Loucy (cell line): ENCODE data around the gene NECTIN1.

Experiments
- H2AFZ ChIP-seq: fragments of 200-600 bp; sonication (generic); 2 replicates; pipeline ENCODE4 v1.6.0; 2016; ENCODE audit warnings: antibody characterized with exemption, mild to moderate bottlenecking, low read length, moderate library complexity
- H3F3A ChIP-seq: fragments of 200-600 bp; 2 replicates; pipeline ENCODE4 v1.6.0; 2016; ENCODE audit warnings: antibody characterized with exemption, low read depth, mild to moderate bottlenecking
- H3K27me3 ChIP-seq: fragments of 200-600 bp; sonication (generic); 2 replicates; pipeline ENCODE4 v1.6.1; 2014; ENCODE audit warnings: low read length, mild to moderate bottlenecking; ENCODE audit not compliant: insufficient read depth, poor library complexity, severe bottlenecking
- H3K36me3 ChIP-seq: fragments of 200-600 bp; sonication (generic); 2 replicates; pipeline ENCODE4 v1.6.1; 2016; ENCODE audit warnings: low read length; ENCODE audit not compliant: insufficient read depth
- H3K4me1 ChIP-seq: fragments of 200-600 bp; sonication (generic); 2 replicates; pipeline ENCODE4 v1.5.1; 2014; ENCODE audit warnings: low read length, mild to moderate bottlenecking; ENCODE audit not compliant: insufficient read depth, poor library complexity, severe bottlenecking
- H3K4me2 ChIP-seq: fragments of 200-600 bp; sonication (generic); 2 replicates; pipeline ENCODE4 v1.6.0; 2014; ENCODE audit warnings: antibody characterized with exemption, low read length, low read depth, mild to moderate bottlenecking; ENCODE audit not compliant: poor library complexity, severe bottlenecking
- H3K4me3 ChIP-seq: fragments of 200-600 bp; sonication (generic); 2 replicates; pipeline ENCODE4 v1.5.1; 2014; ENCODE audit warnings: low read length, mild to moderate bottlenecking, mixed read lengths; ENCODE audit not compliant: poor library complexity, severe bottlenecking
- H3K79me2 ChIP-seq: fragments of 200-600 bp; sonication (generic); 2 replicates; pipeline ENCODE4 v1.6.1; 2014; ENCODE audit warnings: low read length; ENCODE audit not compliant: insufficient read depth
- H3K9ac ChIP-seq: fragments of 200-600 bp; sonication (generic); 2 replicates; pipeline ENCODE4 v1.6.0; 2014; ENCODE audit warnings: mild to moderate bottlenecking, low read depth, low read length, moderate library complexity; ENCODE audit not compliant: poor library complexity, severe bottlenecking
- H3K9me2 ChIP-seq: fragments of 200-600 bp; sonication (generic); replicated peaks from 2 replicates; pipeline ENCODE4 v1.6.1; 2016; ENCODE audit warnings: low read depth, low read length, mixed read lengths
- H3K9me3 ChIP-seq: fragments of 200-600 bp; sonication (generic); 2 replicates; pipeline ENCODE4 v1.6.1; 2014; ENCODE audit warnings: mild to moderate bottlenecking, antibody characterized with exemption, low read length, low read depth; ENCODE audit not compliant: insufficient read depth
- H4K20me1 ChIP-seq: fragments of 200-600 bp; sonication (generic); 2 replicates; pipeline ENCODE4 v1.6.0; 2014; ENCODE audit warnings: antibody characterized with exemption, low read length, mild to moderate bottlenecking; ENCODE audit not compliant: insufficient read depth, poor library complexity, severe bottlenecking
- CTCF ChIP-seq: fragments of 200-600 bp; sonication (generic); conservative IDR thresholded peaks from 2 replicates; pipeline ENCODE4 v1.5.1; 2014; ENCODE audit warnings: mild to moderate bottlenecking, antibody characterized with exemption, low read length
- EZH2phosphoT487 ChIP-seq: fragments of 200-600 bp; IDR thresholded peaks from 2 replicates; pipeline ENCODE4 v1.6.1; 2018; ENCODE audit warnings: antibody characterized with exemption, mild to moderate bottlenecking, moderate library complexity, borderline replicate concordance

NECTIN1 gene

GRCh38 chr11:119664063-119664572 lies 64.9 kb downstream of the NECTIN1 start:
- Histone ChIP-seq H3K79me2 (no peaks in the 10 kb centered on the region), H3F3A (no peaks in the 10 kb centered on the region), H3K4me3 (no peak overlapping the region), H3K4me2 (no peak overlapping the region), H3K9ac (no peak overlapping the region), H4K20me1 (peaks cover 4% of the 10 kb centered on the region), H3K27me3 (no peaks in the 10 kb centered on the region), H3K9me2 (no peaks in the 10 kb centered on the region), H3K36me3 (peaks cover 38% of the 10 kb centered on the region; the same call in 1 of the 2 replicates), H2AFZ (no peak overlapping the region), H3K4me1 (peaks cover 1% of the 10 kb centered on the region), H3K9me3 (no peaks in the 10 kb centered on the region)
- TF ChIP-seq EZH2phosphoT487 (no peak), CTCF (no peak)

- Histone ChIP-seq H3K79me2 (no peaks in the 10 kb centered on the region), H3K9me2 (no peaks in the 10 kb centered on the region), H3K4me1 (peaks cover 7% of the 10 kb centered on the region), H2AFZ (no peak overlapping the region), H3K4me3 (no peak overlapping the region), H4K20me1 (peaks cover 4% of the 10 kb centered on the region), H3K9me3 (no peaks in the 10 kb centered on the region), H3K27me3 (no peaks in the 10 kb centered on the region), H3K9ac (no peak overlapping the region), H3K4me2 (no peak overlapping the region), H3K36me3 (peaks cover 35% of the 10 kb centered on the region; the same call in 1 of the 2 replicates), H3F3A (no peaks in the 10 kb centered on the region)
- TF ChIP-seq CTCF (no peak), EZH2phosphoT487 (no peak)
Observed at GRCh38 chr11:119663279-119663678, 65.7 kb downstream of the NECTIN1 start.

GRCh38 chr11:119661226-119661625 lies 67.8 kb downstream of the NECTIN1 start:
- Histone ChIP-seq H3F3A (no peaks in the 10 kb centered on the region), H2AFZ (no peak overlapping the region), H3K4me2 (no peak overlapping the region), H3K27me3 (no peaks in the 10 kb centered on the region), H3K9ac (no peak overlapping the region), H3K36me3 (peaks cover 22% of the 10 kb centered on the region; the same call in 1 of the 2 replicates), H3K4me1 (peaks cover 7% of the 10 kb centered on the region), H3K79me2 (no peaks in the 10 kb centered on the region), H3K4me3 (no peak overlapping the region), H3K9me2 (no peaks in the 10 kb centered on the region), H4K20me1 (no peaks in the 10 kb centered on the region), H3K9me3 (no peaks in the 10 kb centered on the region)
- TF ChIP-seq CTCF (no peak), EZH2phosphoT487 (no peak)
